ENCODE results near the gene FAM120AOS. TPM values are rescaled to one million over a fixed set of nuclear protein-coding genes. Genes with fewer than 3 reads are reported as not detected.
"Not testable (repeated sequence)": the region's sequence is repeated elsewhere in the genome, so short reads cannot be mapped to it uniquely, and the experiment has no call there.

The FAM120AOS gene
- polyA plus RNA-seq, 3 donors, result 21.2 to 44.8 (median 44.7) TPM

DNA sequence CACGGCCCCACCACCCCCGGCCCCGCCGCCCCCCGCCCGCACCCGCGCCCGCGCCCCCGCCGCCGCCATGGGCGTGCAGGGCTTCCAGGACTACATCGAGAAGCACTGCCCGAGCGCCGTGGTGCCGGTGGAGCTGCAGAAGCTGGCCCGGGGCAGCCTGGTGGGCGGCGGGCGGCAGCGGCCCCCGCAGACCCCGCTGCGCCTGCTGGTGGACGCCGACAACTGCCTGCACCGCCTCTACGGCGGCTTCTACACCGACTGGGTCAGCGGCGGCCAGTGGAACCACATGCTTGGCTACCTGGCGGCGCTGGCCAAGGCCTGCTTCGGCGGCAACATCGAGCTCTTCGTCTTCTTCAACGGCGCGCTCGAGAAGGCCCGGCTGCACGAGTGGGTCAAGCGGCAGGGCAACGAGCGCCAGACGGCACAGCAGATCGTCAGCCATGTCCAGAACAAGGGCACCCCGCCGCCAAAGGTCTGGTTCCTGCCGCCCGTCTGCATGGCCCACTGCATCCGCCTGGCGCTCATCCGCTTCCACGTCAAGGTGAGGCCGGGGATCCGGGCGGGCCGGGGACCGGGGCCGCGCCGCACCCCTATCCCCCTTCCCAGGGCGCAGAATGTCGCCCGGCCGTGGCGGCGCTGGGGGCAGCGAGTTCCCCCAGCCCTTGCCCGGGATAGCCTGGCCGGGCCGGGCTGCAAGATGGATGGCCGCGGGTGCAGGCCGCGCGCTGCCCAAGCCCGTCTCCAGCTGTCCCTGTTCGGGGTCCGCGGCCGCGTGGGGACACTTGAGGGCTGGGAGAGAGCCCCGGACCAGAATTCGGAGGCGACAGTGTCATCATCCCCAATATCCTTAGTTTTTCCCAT, 1.3 kb downstream of the FAM120AOS start:
- H3K27ac ChIP-seq (ENCODE audit: low read depth, low read length), result peak overlapping the region; percentile 95
- 0 to 1% (median 0%) methylated on average over 62 to 90 of the region's 92 CpGs for WGBS, 3 donors

DNA sequence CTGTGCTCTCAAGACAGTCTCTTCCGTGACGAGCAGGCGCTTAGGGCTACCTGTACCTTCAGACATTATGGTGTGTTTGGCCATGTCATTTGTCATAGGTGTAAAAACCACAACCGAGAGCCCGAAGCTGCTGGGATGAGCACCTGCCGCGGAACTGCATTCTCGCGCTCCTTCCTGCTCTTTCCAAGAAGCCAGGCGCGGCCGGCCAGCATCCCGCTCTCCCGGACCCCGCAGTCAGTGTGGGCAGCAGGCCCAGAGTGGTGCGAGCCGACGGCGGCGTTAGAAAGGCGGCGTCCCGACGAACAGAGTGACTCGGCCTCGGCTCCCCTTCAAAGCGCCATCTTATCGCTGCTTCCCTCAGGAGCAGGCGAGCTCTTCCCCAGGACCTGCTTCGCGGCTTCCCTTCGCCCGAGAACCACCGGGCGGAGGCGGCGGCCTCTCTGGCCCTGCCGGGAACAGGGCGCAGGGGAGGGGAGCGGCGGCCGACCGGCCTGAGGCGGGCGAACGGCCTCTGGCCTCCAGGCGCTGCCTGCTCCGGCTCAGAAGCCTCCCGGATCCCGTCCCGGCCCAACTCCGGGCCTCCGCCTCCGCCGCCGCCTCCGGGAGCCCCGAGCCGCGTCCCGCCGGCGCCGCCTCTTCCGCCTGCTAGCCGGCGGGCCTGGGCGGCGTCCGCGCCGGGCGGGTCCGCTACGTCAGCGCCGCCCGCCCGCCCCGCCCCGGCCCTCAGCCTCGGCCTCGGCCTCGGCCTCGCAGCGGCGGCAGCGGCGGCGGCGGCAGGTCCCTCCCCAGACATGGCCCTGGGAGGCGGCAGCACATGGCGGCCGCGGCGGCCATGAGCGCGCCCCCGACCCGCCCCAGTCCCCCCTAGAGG, 2.2 kb downstream of the FAM120AOS start, which contains the start of gene FAM120A:
Gene FAM120A, plus strand, starts transcription at position 741 of the 871 bp plus-strand sequence. CDS start 231 bp downstream, outside the sequence.
- WGBS, 3 donors, result 0% methylated on average over 56 to 99 of the region's 100 CpGs
- peak within 1 kb of the TSS; percentile 95 for H3K27ac ChIP-seq (ENCODE audit: low read depth, low read length)

DNA sequence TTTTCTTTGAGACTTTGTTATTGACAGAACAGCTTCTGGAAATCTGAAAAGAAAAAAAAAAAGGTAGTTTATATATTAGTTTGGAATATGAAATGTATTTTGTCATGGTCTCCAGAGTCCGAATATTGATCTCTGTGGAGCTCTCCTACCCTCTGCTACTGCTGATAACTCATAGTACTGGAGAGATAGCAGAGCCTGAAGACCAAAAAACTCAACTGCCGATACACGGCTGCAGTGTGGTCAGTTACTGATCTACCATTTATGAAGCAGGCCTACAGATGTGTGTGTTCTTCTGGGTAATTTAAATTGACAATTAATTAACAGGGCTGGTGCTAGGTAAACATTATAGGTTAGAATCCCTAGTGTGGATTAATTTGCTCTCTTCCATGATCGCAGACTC, 5.7 kb downstream of the FAM120AOS start:
- 84 to 96% (median 95%) methylated on average over 4 of the region's 4 CpGs for WGBS, 3 donors
- H3K27ac ChIP-seq (ENCODE audit: low read depth, low read length), result no peak overlapping the region

DNA sequence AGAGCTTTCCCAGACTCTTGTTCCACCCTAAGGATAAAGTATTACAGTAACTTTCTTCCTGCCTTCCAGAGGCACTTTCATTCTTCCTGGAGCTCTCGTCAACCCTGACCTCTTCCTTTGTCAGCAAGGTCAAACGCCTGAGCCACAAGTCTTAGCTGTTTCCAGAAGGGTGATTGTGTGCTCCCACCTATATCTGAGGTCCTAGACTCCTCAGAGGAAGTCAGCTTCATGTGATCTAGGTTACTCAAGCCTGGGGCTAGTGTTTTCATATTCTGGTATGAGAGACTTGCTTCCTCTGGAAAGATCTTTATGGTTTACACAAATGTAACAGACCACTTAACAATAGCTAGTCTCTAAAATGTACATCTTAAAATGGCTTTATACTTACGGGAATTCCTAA, 7.3 kb downstream of the FAM120AOS start:
- 72 to 86% (median 77%) methylated on average over 3 of the region's 3 CpGs for WGBS, 3 donors
- no peak overlapping the region for H3K27ac ChIP-seq (ENCODE audit: low read depth, low read length)

DNA sequence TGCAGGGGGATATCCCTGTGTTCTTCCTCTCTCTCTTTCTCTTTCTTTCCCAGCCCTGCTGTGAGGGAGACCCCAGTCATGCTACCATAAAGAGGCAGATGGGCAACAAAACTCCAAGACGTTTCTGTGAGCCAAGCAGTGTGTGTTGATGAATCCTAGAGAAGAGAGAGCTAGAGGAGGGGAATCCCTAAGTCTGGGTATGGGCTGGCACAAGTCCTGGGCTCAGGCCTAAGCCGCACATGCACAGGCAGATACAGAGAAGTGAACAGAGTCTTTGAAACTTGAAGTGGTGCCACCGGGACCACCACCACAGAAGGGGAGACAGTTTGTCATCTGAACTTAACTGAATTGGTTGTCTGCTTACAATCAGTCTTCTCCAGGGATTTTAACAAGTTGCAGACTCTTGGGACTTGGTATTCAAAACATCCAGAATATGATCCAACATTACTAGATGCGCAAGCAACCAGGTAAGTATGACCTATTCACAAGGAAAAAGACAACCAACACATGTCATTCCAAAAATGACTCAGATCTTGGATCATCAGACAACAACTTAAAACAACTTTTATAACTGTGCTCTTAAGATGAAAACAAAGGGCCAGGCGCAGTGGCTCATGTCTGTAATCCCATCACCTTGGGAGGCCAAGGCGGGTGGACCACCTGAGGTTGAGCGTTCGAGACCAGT, 12.3 kb downstream of the FAM120AOS start:
- WGBS, 3 donors, result 92 to 96% (median 93%) methylated on average over 8 of the region's 8 CpGs
- no peak overlapping the region for H3K27ac ChIP-seq (ENCODE audit: low read depth, low read length)

DNA sequence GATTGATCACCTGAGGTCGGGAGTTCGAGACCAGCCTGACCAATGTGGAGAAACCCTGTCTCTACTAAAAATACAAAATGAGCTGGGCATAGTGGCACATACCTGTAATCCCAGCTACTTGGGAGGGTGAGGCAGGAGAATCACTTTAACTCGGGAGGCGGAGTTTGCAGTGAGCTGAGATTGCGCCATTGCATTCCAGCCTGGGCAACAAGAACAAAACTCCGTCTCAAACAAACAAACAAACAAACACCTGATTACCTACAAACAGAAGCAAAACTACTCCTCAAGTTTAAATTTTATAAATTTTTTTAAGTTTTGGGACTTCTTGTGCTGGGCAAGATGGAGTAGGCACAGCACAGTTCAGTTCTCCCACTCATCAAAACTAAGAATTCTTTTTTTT, 14.1 kb downstream of the FAM120AOS start:
- H3K27ac ChIP-seq (ENCODE audit: low read depth, low read length), result not testable (repeated sequence)
- WGBS, 3 donors, result 94 to 95% (median 94%) methylated on average over 6 of the region's 6 CpGs

DNA sequence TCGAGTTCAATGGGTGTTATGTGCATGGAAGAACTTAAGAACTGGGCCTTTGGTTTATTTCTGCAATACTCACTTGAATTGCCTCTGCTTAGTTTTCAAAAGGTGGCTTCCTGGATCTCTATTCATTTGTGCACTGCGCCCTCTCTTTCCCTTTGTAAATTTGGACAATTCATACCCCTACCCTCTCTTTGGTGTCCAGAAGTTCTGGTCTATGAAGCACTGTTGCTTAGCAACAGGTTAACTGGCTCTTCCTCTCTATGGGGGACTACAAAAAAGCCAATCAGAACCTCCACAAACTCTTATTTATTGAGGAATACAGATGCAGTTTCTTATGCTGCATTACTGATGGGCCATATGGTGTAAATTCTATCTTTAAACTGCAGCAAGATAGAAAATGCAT, 15.4 kb downstream of the FAM120AOS start:
- H3K27ac ChIP-seq (ENCODE audit: low read depth, low read length), result no peak overlapping the region
- WGBS, 3 donors, result 81 to 84% (median 84%) methylated on average over 2 of the region's 2 CpGs

DNA sequence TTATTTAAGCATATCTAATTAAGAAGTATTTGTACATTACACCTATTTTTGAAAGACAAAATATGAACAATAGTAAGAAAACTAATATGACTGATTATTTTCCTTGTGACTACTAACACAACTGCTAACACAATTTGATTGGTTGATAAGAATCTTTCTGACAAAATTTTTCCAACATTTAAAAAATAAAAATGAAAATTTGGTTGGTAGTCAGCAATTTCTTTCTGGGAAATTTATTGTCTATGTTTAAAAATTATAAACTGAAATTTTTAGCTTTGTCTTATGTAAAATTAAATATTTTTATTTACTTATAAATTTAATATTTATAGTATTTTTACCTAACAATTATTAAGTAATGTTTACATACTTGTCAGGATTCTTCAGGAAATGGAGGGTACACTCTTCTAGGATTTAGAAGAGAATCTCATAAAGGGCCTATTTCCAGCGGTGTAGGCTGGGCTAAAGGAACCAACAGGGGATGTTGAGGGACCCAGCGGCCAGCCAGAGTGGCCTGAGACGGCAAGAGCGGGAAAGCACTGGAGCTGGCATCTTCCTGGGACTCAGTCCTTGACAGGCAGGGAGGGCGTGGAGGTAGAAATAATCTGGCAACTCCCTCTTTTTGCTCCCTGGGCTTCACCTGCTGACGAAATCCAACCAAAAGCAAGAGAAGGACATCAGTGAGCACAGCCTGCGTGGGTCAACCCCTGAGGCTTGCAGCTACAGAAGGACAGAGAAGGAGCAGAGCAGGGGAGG, 16.6 kb downstream of the FAM120AOS start:
- 94 to 96% (median 96%) methylated on average over 7 of the region's 7 CpGs for WGBS, 3 donors
- no peak overlapping the region for H3K27ac ChIP-seq (ENCODE audit: low read depth, low read length)

DNA sequence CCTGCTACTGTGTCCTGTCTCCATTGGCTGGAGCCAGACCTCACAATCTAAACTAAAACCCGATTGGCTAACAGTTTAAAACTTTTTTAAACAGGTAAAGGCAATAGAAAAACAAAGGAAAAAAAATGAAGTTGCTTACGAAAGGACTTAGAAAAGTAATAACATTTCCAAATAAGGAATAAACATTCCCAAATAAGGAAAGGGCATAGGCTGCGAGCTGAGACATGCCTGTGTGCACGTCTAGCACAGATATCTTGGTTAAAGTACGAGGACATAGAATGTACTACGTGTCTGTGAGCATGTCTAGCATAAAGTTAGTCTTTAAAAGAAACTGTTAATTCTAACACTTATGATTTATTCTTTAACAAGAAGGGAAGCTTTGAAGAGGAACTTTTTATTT, 17.2 kb downstream of the FAM120AOS start:
- H3K27ac ChIP-seq (ENCODE audit: low read depth, low read length), result no peak overlapping the region
- WGBS, 3 donors, result 85 to 91% (median 88%) methylated on average over 6 of the region's 6 CpGs

DNA sequence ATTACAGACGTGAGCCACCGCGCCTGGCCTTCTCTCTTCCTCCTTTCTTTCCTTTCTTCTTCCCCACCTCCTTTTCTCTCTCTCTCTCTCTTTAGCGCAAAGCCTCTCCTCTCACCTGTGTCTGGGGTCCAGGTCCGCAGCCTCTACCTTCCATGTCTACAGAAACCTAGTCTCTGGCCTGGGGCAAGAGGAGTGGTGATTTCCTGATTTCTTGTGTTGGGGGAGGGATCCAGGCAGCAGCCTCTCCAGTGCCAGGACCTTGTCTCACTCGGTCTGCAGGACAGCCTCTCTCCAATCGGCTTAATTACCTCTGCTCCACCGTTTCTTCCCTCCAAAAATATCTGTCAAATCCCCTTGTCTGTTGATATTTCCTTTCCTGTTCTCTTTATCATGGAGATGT, 18.0 kb downstream of the FAM120AOS start:
- WGBS, 3 donors, result 87 to 90% (median 89%) methylated on average over 8 of the region's 8 CpGs
- H3K27ac ChIP-seq (ENCODE audit: low read depth, low read length), result no peak overlapping the region

DNA sequence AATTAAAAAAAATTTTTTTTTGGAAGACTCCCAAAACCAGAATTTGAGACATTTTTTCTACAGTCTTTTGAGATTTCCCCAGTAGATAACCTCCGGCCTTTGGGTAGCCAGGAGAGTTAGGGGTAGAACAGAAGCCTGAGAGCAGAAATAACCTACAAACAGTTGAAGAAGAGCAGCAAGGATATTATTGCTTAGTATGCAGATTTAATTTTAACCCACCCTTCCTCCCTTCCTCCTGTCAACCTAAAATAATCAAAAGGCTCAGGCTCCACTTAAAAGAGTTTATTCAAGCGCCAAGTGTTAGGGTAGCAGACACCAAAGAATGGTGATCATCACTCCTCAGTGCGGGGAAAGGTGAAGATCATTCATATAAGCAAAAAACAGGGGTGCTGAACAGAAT, 19.3 kb downstream of the FAM120AOS start:
- 90 to 93% (median 90%) methylated on average over 3 of the region's 3 CpGs for WGBS, 3 donors
- no peak overlapping the region for H3K27ac ChIP-seq (ENCODE audit: low read depth, low read length)

DNA sequence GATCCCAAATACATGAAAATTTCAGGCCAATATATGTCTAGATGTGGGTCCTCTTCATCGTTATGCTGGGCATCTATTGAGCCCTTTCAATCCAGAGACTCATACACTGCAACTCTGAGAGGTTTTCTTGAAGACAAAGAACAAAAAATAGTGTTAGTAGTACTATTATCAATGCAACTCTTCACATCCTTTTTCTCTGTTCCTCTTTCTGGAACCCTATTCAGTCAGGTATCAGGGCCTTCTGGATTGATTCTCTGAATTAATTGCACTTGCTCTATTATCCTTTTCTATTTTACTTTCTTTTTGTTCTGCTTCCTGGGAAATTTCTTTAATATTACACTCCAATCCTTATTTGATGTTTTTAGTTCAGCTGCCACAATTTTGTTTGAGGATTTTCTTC, 20.4 kb downstream of the FAM120AOS start:
- H3K27ac ChIP-seq (ENCODE audit: low read depth, low read length), result no peak overlapping the region
- WGBS, 3 donors, result 97 to 100% (median 97%) methylated on average over 1 of the region's 1 CpG

DNA sequence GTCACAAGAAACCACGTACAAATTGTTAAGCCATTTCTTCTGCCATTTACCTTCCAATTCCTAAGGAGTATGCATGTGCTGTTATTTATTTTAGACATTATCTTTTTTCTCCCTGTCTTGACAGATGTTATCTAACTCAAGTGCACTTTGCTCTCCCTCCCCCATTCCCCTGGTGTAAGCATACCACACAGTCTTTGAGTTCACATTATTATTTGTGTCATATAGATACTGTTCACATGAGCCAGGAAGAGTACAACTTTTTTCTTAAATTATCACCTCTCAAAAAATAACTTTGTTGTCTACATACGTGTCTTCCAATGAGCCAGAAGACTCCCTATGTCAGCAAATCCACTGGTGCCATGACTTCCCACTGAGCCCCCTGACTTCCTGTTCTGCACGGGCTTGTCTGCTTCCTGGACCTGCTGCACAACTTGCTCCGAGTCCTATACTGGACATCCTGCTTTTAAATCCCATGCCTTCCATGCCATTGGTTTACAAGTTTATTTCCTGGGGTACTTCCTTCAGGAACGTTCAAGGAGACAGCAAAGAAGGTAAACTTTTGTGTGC, 21.8 kb downstream of the FAM120AOS start:
- WGBS, 3 donors, result 26 to 42% (median 27%) methylated on average over 5 of the region's 5 CpGs
- no peak overlapping the region for H3K27ac ChIP-seq (ENCODE audit: low read depth, low read length)

DNA sequence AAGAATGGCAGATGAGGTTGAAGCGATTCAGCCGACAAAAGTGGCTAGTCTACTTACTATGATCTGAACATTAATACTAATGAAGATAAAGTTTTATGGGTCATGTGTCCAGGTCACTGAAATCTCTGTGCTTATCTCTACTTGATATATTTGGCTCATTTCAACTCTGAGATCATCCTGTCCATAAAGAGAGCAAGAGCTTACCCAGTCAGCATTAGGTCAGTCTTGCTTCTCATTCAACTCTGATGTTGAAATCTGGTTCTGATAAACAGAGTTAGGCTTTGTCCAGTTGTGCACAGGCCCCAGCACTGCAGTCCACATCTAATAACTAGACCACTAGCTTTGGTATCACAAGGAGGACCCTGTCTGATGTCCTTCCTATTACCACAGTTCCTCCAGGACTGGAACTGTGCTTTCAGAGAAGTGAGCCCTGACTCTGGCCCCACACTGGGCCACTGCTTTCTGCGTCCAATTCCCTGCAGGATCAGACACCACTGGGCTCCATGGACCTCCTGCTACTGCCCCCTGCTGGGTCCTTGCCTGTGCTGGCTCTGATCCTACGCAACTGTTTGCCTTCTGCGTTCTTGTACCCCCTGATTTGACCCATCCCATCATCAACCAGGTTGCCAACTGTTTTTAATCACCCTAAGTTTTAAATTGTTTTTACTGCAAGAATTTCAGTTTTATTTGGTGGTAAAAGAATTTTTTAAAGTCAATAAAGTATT, 25.6 kb downstream of the FAM120AOS start:
- no peak overlapping the region for H3K27ac ChIP-seq (ENCODE audit: low read depth, low read length)
- 74 to 83% (median 82%) methylated on average over 5 of the region's 5 CpGs for WGBS, 3 donors

DNA sequence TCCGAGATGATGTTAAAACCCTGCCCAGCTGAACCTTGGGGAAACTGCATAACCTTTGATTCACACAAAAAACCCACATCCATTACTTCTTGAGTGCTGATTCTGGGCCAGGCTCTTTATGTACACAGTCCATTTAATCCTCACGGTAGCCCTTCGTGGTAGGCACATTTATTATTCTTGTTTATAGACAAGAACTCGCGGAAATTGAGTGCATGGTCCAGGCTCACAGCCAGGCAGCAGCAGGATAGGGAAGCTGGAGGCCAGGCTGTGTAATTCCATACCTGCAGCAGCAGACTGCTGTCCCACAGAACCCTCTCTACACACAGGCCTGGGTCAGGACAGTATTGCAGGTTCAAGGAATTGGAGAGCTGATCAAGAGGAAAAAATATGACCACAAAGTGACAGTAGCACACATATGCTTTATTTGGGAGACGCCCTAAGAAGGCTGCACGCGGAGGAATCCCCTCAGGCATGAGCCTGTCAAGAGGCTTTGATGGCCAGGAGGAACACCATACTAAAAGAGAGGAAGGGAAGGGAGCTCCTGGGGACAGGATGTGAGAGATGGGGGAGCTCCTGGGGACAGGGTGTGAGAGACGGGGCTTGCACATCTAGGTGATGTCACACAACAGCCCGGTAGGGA, 30.3 kb downstream of the FAM120AOS start:
- H3K27ac ChIP-seq (ENCODE audit: low read depth, low read length), result no peak overlapping the region
- WGBS, 3 donors, result 56 to 69% (median 61%) methylated on average over 10 of the region's 10 CpGs

DNA sequence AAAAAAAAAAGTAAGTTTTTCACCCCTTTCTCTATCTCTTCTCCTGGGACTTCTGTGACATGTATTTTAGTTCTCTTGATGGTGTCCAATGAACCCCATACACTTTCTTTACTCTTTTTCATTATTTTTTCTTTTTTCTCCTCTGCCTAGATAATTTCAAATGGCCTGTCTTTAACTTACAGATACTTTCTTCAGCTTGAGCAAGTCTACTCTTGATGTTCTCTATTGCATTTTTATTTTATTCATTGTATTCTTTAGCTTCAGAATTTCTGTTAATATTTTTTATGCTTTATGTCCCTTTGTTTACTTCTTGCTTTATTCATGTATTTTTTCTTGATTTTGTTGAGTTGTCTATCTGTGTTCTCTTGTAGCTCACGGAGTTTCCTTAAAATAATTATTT, 34.4 kb downstream of the FAM120AOS start:
- no peak overlapping the region for H3K27ac ChIP-seq (ENCODE audit: low read depth, low read length)
- 85 to 95% (median 88%) methylated on average over 1 of the region's 1 CpG for WGBS, 3 donors

DNA sequence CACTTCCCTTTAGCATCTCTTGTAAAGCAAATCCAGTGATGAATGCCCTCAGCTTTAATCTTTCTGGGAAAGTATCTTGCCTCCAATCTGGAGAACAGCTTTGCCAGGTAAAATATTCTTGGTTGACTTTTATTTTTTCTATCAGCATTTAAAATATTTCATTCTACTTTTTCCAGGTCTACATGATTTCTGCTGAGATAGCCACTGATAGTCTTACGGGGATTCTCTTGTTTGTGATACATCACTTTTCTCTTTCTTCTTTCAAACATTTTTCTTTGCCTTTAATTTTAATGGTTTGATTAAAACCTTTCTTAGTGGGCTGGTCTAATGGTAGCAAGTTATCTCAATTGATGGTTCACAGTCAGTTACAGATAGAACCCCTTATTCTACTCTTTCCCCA, 35.8 kb downstream of the FAM120AOS start:
- 97% methylated on average over 1 of the region's 1 CpG for WGBS, 3 donors
- H3K27ac ChIP-seq (ENCODE audit: low read depth, low read length), result no peak overlapping the region

Measured in adipose tissue (tissue), 3 donors.